HCT116 (cell line): ENCODE results near the gene PRKAG1. TPM values are rescaled to one million over a fixed set of nuclear protein-coding genes. Genes with fewer than 3 reads are reported as not detected.

Source experiments
- ATAC-seq: fragments of 200-7000 bp; cut with Tn5 transposase; 2 replicates; pipeline ENCODE4 v1.9.1; 2020; ENCODE audit warnings: mild to moderate bottlenecking, moderate library complexity
- BruUV-seq: library from RNA; stranded (reverse); fragments of 400-500 nt; replicated peaks from 2 replicates; lab custom pipeline; 2021; lab: Mats Ljungman, UMichigan
- CTCF ChIA-PET: fragments of 300-600 bp; sonication (Branson Sonifier 250); formaldehyde crosslinking; loops from one replicate; lab custom pipeline; 2021; ENCODE audit warnings: antibody characterized with exemption; lab: Charles Lee
- POLR2A ChIA-PET: fragments of 300-600, 350-600 bp; sonication (Branson Sonifier 250); formaldehyde crosslinking; loops from one replicate; lab custom pipeline; 2021; ENCODE audit warnings: antibody characterized with exemption; lab: Charles Lee
- RAD21 ChIA-PET, 2 experiments: fragments of 300-600 bp; sonication (Branson Sonifier 250); formaldehyde crosslinking; loops; one replicate each; lab custom pipeline; 2023; ENCODE audit warnings: low total read pairs in 2 of 2; ENCODE audit not compliant: uncharacterized antibody in 2 of 2, unreplicated experiment in 2 of 2, low non-redundant PET in 1 of 2; lab: Charles Lee
- DNase-seq: peaks from one replicate; pipeline ENCODE4 v3.0.0-alpha.2; 2010; ENCODE audit warnings: low read depth, low spot score
- H2AFZ ChIP-seq: fragments of 200-600 bp; shearing (Covaris generic), sonication (generic); 2 replicates; pipeline ENCODE4 v1.6.1; 2017; ENCODE audit warnings: low read depth, mixed run types, mixed read lengths, antibody characterized with exemption, low read length; ENCODE audit not compliant: poor library complexity, severe bottlenecking
- H3K27ac ChIP-seq: 2 replicates; pipeline ENCODE4 v1.5.1; 2012; ENCODE audit warnings: low read depth, low read length
- H3K27me3 ChIP-seq: fragments of 200-600 bp; sonication (generic); 2 replicates; pipeline ENCODE4 v1.6.1; 2016; ENCODE audit warnings: mixed run types, low read length, mixed read lengths; ENCODE audit not compliant: insufficient read depth
- H3K36me3 ChIP-seq, 2 experiments: fragments of 200-500 bp in 1 of 2; fragments of 200-600 bp in 1 of 2; sonication (Bioruptor generic) in 1 of 2; sonication (generic) in 1 of 2; 2 replicates each; pipeline versions ENCODE4 v1.5.1 to v1.6.1; 2014 to 2016; ENCODE audit warnings: low read length in 2 of 2, inconsistent platforms in 1 of 2, mixed read lengths in 1 of 2, mixed run types in 1 of 2; ENCODE audit not compliant: insufficient read depth in 2 of 2, control insufficient read depth in 1 of 2
- H3K4me1 ChIP-seq, 2 experiments: fragments of 200-600 bp in 1 of 2; sonication (generic) in 1 of 2; 2 replicates each; pipeline versions ENCODE4 v1.5.1 to v1.6.1; 2012 to 2017; ENCODE audit warnings: low read length in 2 of 2, inconsistent platforms in 1 of 2, mild to moderate bottlenecking in 1 of 2, mixed read lengths in 1 of 2, mixed run types in 1 of 2, moderate library complexity in 1 of 2; ENCODE audit not compliant: insufficient read depth in 2 of 2, control insufficient read depth in 1 of 2
- H3K4me2 ChIP-seq: fragments of 200-600 bp; sonication (generic); 2 replicates; pipeline ENCODE4 v1.6.1; 2017; ENCODE audit warnings: mixed run types, low read length, mixed read lengths
- H3K4me3 ChIP-seq, 2 experiments: fragments of 200-600 bp in 1 of 2; sonication (generic) in 1 of 2; replicated peaks in 1 of 2; 2 replicates each; pipeline ENCODE4 v1.5.1; 2011 to 2016; ENCODE audit warnings: low read length in 2 of 2, control low read depth in 1 of 2, low read depth in 1 of 2, mild to moderate bottlenecking in 1 of 2, mixed read lengths in 1 of 2, mixed run types in 1 of 2
- H3K79me2 ChIP-seq: fragments of 200-600 bp; sonication (generic); 2 replicates; pipeline ENCODE4 v1.6.1; 2017; ENCODE audit warnings: mild to moderate bottlenecking, mixed run types, low read length, moderate library complexity, mixed read lengths; ENCODE audit not compliant: insufficient read depth
- H3K9ac ChIP-seq: fragments of 200-600 bp; sonication (generic); 2 replicates; pipeline ENCODE4 v1.6.1; 2016; ENCODE audit warnings: low read length, mixed read lengths
- H3K9me2 ChIP-seq: fragments of 200-600 bp; sonication (generic), shearing (Covaris generic); 2 replicates; pipeline ENCODE4 v1.6.1; 2017; ENCODE audit warnings: mixed run types, mild to moderate bottlenecking, moderate library complexity; ENCODE audit not compliant: insufficient read depth
- H3K9me3 ChIP-seq, 2 experiments: fragments of 200-500 bp in 1 of 2; fragments of 200-600 bp in 1 of 2; sonication (Bioruptor generic) in 1 of 2; sonication (generic) in 1 of 2; 2 replicates each; pipeline ENCODE4 v1.6.1; 2014 to 2017; ENCODE audit warnings: low read length in 2 of 2, mixed read lengths in 2 of 2, inconsistent platforms in 1 of 2, low read depth in 1 of 2, mild to moderate bottlenecking in 1 of 2, mixed run types in 1 of 2, moderate library complexity in 1 of 2; ENCODE audit not compliant: control insufficient read depth in 1 of 2, insufficient read depth in 1 of 2
- H4K20me1 ChIP-seq: fragments of 200-600 bp; sonication (generic), shearing (Covaris generic); 2 replicates; pipeline ENCODE4 v1.6.1; 2017; ENCODE audit warnings: mixed run types, mild to moderate bottlenecking, moderate library complexity; ENCODE audit not compliant: insufficient read depth
- CEBPB ChIP-seq: IDR thresholded peaks from 2 replicates; pipeline ENCODE4 v1.6.1; 2012; ENCODE audit warnings: low read depth
- ELF1 ChIP-seq: IDR thresholded peaks from 2 replicates; pipeline ENCODE4 v1.6.1; 2012; ENCODE audit warnings: low read depth, borderline replicate concordance
- EZH2phosphoT487 ChIP-seq: fragments of 200-600 bp; IDR thresholded peaks from 2 replicates; pipeline ENCODE4 v1.6.1; 2018; ENCODE audit warnings: antibody characterized with exemption, borderline replicate concordance
- JUND ChIP-seq: IDR thresholded peaks from 2 replicates; pipeline ENCODE4 v1.6.1; 2012
- SIN3A ChIP-seq: IDR thresholded peaks from 2 replicates; pipeline ENCODE4 v1.6.1; 2012; ENCODE audit warnings: low read depth
- ZFX ChIP-seq: fragments of 450-650 bp; IDR thresholded peaks from 2 replicates; pipeline ENCODE4 v1.6.1; 2017
- ZNF274 ChIP-seq: fragments of 200-500 bp; sonication (Bioruptor generic); IDR thresholded peaks from 2 replicates; pipeline ENCODE4 v1.6.1; 2014; ENCODE audit warnings: mild to moderate bottlenecking, low read depth, low read length, inconsistent platforms
- intact Hi-C: fragments of 100-400 bp; cut with micrococcal nuclease; formaldehyde crosslinking; loops from 2 replicates; pipeline ENCODE4 v1.10.0; 2022
- total RNA-seq: library from RNA; stranded (reverse); gene quantifications from one replicate; pipeline ENCODE4 v1.2.1, GENCODE V29; 2021; ENCODE audit not compliant: unreplicated experiment
- TF ChIP-seq, protein P1 (sequence below), 3 experiments: fragments of 200-600 bp in 1 of 3; sonication (generic) in 1 of 3; IDR thresholded peaks in 2 of 3; conservative IDR thresholded peaks in 1 of 3; 2 replicates each; pipeline ENCODE4 v1.5.1; 2012 to 2017; ENCODE audit warnings: low read depth in 2 of 3, low read length in 2 of 3, antibody characterized with exemption in 1 of 3, borderline replicate concordance in 1 of 3, control low read depth in 1 of 3, mild to moderate bottlenecking in 1 of 3, mixed read lengths in 1 of 3, mixed run types in 1 of 3, moderate library complexity in 1 of 3; ENCODE audit not compliant: insufficient read depth in 1 of 3
- TF ChIP-seq, protein P2 (sequence below): IDR thresholded peaks from 2 replicates; pipeline ENCODE4 v1.6.1; 2012; ENCODE audit warnings: low read depth
- TF ChIP-seq, protein P3 (sequence below): IDR thresholded peaks from 2 replicates; pipeline ENCODE4 v1.6.1; 2012

The PRKAG1 gene
- total RNA-seq, 1 experiment from 2014 or later = 64.6 TPM

DNA sequence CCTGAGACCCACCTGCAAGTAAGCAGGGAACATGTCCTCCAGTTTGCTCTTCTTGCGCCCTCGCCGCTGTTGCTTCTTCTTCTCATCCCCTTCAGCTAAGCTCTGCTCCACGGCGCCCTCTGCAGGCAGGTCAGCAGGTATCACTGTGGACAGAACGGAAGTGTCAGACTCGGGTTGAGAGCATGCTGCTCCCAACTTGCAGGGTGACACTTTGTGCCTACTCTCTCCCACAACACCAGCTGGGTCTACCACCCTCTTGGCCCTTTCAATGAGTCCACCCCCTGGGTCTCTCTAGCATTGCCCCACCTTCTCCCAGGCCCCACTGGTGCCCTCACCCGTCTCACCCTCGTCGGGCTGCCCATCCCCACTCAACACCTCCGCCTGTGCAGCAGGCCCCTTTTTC lies 25.3 kb upstream of the PRKAG1 start:
- TF ChIP-seq EZH2phosphoT487 (no peak), CEBPB (no peak), ELF1 (no peak)
- TF ChIP-seq, protein P1, sequence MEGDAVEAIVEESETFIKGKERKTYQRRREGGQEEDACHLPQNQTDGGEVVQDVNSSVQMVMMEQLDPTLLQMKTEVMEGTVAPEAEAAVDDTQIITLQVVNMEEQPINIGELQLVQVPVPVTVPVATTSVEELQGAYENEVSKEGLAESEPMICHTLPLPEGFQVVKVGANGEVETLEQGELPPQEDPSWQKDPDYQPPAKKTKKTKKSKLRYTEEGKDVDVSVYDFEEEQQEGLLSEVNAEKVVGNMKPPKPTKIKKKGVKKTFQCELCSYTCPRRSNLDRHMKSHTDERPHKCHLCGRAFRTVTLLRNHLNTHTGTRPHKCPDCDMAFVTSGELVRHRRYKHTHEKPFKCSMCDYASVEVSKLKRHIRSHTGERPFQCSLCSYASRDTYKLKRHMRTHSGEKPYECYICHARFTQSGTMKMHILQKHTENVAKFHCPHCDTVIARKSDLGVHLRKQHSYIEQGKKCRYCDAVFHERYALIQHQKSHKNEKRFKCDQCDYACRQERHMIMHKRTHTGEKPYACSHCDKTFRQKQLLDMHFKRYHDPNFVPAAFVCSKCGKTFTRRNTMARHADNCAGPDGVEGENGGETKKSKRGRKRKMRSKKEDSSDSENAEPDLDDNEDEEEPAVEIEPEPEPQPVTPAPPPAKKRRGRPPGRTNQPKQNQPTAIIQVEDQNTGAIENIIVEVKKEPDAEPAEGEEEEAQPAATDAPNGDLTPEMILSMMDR (IDR thresholded peaks at IDR 0.05 in 2 of 3, conservative IDR thresholded peaks at IDR 0.05 in 1 of 3; ENCODE audit: borderline replicate concordance in 1 of 3, insufficient read depth in 1 of 3, low read depth in 2 of 3, low read length in 2 of 3) = peak; percentile 25 to 93 (median 82); a peak in 5 of 6 replicates
- DNase-seq (no peak), ATAC-seq (peak; percentile 86)
- Histone ChIP-seq H3K27me3 (no peaks in the 10 kb centered on the region), H3K36me3 (peaks cover 62 to 74% of the 10 kb centered on the region in 2 experiments; a peak in 3 of 4 replicates), H3K79me2 (peaks cover 2% of the 10 kb centered on the region; the same call in 1 of the 2 replicates), H3K27ac (no peak overlapping the region), H3K9ac (no peak overlapping the region), H3K4me2 (no peak overlapping the region), H3K9me2 (no peaks in the 10 kb centered on the region), H2AFZ (no peak overlapping the region), H3K4me1 (no peaks in the 10 kb centered on the region), H4K20me1 (no peaks in the 10 kb centered on the region), H3K9me3 (no peaks in the 10 kb centered on the region), H3K4me3 (no peak overlapping the region)
- CTCF ChIA-PET = interaction anchor here (0.6 to 2.1 kb wide), 13 partner anchors 8 to 87 kb away, joined by 3 to 16 read pairs (median 4); partner anchors contain the start of genes ARF3, PRKAG1, RHEBL1 and WNT1
- RAD21 ChIA-PET = no interaction called here
- TSS peak; percentile 10 for BruUV-seq
- intact Hi-C loops = no loop called here
- POLR2A ChIA-PET = no interaction called here

DNA sequence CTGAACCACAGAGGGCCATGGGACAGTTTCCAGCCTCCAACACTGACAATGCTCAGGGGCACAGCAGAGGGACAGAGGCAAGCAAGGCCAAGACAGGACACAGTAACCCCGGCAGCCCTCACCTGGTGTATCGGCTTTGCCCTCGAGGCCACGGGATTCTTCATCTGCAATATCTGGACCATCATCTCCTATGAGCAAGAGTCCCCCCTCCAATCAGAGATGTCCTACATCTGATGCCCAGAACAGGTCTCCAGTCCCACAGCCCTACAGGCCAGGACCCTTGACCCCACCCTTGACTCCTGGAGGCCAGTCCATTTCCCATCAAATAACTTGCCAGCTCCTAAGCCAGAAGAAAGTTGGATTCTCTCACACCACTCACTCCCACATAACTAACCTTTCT lies 24.7 kb upstream of the PRKAG1 start:
- Histone ChIP-seq H4K20me1 (no peaks in the 10 kb centered on the region), H3K9me3 (no peaks in the 10 kb centered on the region), H3K79me2 (no peaks in the 10 kb centered on the region), H3K4me1 (no peaks in the 10 kb centered on the region), H3K27ac (no peak overlapping the region), H3K27me3 (no peaks in the 10 kb centered on the region), H3K36me3 (peaks cover 62 to 73% of the 10 kb centered on the region in 2 experiments; a peak in 3 of 4 replicates), H3K4me2 (no peak overlapping the region), H3K9ac (no peak overlapping the region), H2AFZ (no peak overlapping the region), H3K9me2 (no peaks in the 10 kb centered on the region), H3K4me3 (no peak overlapping the region)
- ATAC-seq (no peak), DNase-seq (no peak)
- ChIA-PET CTCF (interaction anchor here (0.6 to 2.1 kb wide), 13 partner anchors 8 to 86 kb away, joined by 3 to 16 read pairs (median 4); partner anchors contain the start of genes ARF3, PRKAG1, RHEBL1 and WNT1), POLR2A (no interaction called here), RAD21 (no interaction called here)
- intact Hi-C loops = no loop called here
- no TSS peak for BruUV-seq
- no peak for TF ChIP-seq SIN3A
- TF ChIP-seq, protein P2, sequence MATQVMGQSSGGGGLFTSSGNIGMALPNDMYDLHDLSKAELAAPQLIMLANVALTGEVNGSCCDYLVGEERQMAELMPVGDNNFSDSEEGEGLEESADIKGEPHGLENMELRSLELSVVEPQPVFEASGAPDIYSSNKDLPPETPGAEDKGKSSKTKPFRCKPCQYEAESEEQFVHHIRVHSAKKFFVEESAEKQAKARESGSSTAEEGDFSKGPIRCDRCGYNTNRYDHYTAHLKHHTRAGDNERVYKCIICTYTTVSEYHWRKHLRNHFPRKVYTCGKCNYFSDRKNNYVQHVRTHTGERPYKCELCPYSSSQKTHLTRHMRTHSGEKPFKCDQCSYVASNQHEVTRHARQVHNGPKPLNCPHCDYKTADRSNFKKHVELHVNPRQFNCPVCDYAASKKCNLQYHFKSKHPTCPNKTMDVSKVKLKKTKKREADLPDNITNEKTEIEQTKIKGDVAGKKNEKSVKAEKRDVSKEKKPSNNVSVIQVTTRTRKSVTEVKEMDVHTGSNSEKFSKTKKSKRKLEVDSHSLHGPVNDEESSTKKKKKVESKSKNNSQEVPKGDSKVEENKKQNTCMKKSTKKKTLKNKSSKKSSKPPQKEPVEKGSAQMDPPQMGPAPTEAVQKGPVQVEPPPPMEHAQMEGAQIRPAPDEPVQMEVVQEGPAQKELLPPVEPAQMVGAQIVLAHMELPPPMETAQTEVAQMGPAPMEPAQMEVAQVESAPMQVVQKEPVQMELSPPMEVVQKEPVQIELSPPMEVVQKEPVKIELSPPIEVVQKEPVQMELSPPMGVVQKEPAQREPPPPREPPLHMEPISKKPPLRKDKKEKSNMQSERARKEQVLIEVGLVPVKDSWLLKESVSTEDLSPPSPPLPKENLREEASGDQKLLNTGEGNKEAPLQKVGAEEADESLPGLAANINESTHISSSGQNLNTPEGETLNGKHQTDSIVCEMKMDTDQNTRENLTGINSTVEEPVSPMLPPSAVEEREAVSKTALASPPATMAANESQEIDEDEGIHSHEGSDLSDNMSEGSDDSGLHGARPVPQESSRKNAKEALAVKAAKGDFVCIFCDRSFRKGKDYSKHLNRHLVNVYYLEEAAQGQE = no peak
- TF ChIP-seq ZFX = no peak
- TF ChIP-seq ELF1 = no peak
- TF ChIP-seq, protein P3, sequence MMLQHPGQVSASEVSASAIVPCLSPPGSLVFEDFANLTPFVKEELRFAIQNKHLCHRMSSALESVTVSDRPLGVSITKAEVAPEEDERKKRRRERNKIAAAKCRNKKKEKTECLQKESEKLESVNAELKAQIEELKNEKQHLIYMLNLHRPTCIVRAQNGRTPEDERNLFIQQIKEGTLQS = no peak
- no peak for TF ChIP-seq ZNF274
- TF ChIP-seq JUND = no peak
- TF ChIP-seq, protein P1 (IDR thresholded peaks at IDR 0.05 in 2 of 3, conservative IDR thresholded peaks at IDR 0.05 in 1 of 3; ENCODE audit: borderline replicate concordance in 1 of 3, insufficient read depth in 1 of 3, low read depth in 2 of 3, low read length in 2 of 3) = no peak
